ENCODE measurements around the gene PMEPA1.

PMEPA1 gene

DNA sequence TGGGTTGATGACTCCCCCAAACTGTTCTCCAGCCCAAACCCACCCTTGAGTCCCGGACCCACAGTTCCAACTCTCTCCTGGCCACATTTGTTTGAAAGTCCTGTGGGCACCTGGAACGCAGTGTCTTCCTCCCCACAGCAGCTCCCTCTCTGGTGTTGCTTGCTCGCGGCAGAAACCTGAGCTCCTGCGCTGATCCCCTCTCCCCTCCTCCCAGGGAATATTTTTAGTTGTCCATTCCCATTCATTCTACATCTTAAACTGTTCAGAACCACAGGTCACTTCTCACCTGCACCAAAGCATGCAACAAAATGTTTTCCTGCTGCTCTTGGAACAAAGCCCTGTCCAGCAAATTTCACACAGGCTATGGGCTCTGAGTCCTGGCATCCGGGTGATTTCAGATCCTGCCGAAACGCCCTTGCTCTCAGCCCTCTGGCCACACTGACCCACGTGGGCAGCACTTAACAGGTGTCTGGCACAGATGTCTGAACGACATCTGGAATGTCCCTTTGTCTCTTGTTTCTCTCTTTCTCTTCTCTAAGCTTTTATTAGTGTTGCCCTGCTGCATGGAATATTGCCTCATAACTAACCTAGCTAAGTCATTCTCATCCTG lies 27.0 kb upstream of the PMEPA1 start:
- DNase-seq (ENCODE audit: low read depth) = no peak

DNA sequence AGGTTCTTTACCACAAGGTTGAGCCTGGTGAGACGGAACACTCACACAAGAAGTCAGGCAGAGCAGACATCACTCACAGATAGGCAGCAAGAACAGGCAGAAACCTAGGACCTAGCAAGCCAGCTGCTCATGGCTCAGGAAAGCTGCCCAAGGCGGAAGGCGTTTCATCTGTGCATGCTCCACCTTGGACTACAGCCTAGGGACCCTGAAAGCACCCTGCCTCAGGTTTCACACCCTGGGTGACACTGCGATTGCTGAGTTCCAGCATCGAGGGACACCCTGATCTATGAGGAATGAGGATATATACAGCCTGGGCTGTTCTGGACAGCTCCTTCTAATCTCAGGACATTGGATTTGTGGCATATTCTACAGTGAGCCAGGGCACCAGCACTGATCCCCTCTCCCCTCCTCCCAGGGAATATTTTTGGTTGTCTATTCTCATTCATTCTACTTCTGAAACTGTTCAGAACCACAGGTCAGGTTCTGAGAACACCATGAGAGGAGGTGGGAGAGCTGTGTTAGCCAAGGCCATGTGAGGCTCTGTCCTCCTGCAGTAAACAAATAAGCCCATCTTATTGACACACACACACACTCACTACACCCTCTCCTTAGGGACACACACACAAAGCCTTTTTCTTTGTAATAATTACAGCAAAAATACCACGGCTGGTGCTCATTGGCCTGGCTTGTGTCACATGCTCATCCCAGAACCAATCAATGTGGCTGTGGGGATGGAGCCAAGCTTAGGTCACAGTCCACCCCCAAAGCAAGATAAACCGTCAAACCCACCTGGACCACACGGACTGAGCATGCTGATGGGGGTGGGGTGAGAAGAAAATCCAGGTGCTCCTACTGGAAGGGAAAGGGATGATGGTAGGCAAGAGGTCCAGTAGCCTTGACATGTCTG lies 26.3 kb upstream of the PMEPA1 start:
- no peak for DNase-seq (ENCODE audit: low read depth)

DNA sequence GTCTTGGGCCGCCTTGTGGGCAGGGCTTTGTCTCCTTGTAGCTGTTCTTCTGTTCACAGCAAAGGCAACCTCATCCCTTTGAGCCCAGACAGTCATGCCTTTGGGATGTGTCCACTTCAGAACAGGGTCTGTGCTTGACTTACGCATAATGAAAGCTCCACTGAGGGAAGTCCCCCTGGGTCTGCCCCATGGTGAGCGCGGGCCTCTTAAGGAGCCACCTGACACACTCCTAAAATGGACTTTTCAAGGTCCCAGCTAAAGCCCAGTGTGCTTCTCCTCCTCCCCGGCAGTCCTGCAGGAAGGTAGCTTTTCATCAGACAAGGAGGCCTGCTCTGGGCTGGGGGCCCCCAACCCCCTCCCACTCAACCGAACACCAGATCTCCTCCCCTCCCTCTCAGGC lies 24.9 kb upstream of the PMEPA1 start:
- DNase-seq (ENCODE audit: low read depth) = no peak

DNA sequence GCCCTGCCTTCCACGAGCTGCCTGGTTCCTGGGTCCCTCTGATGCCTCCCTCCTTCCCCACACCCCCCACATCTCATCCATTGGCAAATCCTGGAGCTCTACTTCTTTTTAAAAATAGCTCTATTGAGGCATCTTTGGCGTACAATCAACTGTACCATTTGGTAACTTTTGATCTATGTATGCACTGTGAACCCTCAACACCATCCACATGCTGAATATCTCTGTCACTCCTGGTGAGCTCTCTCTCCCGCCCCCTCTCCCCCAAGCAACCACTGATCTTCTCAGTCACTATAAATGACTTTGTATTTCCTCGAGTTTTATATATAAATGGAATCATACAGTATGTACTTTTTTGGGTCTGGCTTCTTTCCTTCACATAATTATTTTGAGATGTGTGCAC lies 22.4 kb upstream of the PMEPA1 start:
- no peak for DNase-seq (ENCODE audit: low read depth)

DNA sequence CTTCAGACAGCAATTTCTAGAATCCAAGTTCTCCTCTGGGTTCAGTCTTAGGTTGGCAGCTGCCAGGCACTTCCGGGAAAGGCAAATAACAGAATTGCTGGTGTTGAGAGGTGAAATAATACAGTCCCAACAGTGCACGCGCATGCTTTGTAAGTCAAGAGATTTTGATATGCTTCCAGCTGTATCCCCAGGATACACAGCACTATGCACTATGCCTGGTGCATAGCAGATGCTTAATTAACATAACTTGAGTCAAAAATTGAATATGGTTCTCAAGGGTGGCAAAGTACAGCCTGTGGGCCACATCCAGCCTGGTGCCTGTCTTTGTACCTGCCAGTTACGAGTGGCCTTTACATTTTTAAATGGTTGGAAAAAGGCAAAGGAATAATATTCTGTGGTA lies 18.9 kb upstream of the PMEPA1 start:
- no peak for DNase-seq (ENCODE audit: low read depth)

DNA sequence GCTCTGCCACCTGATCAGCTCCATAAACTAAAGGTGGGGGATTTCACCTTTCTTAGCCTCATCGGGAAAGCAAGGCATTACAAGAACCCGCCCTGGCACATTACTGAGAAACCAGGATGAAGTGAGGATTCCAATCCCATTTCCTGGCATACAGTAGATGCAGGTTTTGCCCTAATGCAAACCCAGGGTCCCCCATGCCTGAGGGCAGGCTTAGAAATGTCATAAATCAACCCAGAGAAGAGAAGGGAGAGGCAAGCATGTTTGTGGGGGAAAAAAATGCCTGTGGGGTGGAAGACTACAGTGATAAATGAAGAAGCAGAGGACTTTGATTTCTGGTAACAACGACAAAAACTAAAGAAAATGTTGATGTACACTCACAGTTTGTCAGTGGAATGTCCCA lies 18.0 kb upstream of the PMEPA1 start:
- DNase-seq (ENCODE audit: low read depth) = no peak

DNA sequence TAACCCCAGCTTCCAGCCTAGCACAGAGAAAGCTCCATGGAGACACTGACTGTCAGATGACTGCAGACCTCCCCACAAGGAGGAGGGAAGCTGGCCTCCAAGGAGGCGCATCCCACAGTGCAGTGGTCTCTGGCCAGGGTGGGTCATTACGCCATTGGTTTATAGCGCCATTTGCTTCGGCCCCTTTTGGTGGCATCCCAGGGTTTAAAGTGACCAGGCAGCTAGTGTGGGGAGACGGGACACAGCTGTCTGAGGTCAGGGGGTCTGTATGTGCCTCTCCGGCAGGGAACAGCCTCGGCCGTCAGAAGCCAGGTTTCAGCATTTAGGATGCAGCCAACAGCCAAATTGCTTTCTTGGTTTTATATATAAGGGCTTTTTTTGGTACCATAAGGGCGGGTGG lies 15.8 kb upstream of the PMEPA1 start:
- DNase-seq (ENCODE audit: low read depth) = no peak

DNA sequence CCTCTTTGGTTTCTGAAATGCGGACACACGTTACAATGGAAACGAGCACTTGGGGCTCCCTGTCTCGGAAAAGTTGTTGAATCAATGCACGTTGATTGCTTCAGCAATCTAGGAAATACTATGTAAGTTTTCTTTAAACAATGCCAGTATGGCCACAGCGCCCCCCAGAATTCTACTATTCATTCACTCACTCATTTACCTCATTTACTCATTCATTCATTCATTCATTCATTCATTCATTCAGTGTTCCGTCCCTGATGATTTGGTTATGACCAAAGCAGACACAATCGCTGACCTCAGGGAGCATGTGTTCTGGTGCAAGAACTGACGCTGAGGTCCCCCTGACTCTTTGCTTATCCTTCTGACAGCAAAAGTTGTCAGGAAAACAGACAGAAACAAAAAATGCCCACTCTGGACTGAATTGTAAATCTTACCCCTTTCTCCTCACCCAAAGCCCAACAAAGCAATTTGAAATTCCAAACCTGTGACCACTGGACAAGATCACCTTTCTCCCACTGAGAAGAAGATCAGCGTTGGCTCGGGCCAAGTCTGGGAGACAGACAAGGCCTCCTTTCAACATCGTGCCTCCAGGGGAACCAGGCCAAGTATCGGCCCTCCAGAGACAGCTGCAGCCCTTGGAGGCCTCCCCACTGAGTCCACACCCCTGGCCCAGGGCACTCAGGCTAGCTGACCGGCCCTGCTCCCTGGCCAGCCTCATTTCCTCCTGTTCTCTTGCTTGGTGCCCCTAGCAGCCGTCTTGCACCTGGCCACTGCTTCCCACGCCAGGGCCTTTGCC lies 15.0 kb upstream of the PMEPA1 start:
- no peak for DNase-seq (ENCODE audit: low read depth)

DNA sequence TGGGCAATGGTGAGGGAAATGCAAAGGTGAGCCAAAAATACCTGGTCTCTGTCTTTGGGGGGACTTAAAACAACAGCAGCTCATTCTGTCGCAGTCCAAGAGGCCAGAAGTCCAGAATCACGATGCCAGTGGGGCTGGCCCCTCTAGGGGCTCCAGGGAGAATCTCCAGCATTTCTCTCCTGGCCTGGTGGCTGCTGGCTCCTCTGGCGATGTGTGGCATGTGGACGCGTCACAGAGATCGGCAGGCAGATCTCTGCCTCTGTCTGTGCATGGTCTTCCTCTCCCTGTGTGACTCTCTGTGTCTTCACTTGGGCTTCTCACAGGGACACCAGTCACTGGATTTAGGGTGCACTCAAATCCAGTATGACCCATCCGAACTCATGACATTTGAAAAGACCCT lies 14.0 kb upstream of the PMEPA1 start:
- no peak for DNase-seq (ENCODE audit: low read depth)

DNA sequence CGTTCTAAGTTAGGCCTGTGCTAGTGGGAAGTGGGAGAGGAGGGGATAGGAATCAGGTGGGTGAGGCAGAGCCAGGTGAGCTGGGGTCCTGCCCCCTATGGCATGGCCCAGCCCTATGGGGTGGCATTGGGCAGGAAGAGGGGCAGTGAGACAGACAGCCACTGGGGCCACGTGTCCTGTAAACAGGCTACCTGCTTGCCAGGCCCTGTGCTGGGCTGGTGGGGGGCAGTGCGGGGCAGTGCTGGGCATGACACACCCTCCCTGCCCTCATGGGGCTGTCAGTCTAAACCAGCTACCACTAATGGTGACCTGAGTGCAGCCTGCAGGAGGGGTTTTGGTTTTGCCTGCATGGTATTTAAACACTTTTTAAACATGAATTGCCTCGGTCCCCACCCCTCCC lies 10.1 kb upstream of the PMEPA1 start:
- no peak for DNase-seq (ENCODE audit: low read depth)

DNA sequence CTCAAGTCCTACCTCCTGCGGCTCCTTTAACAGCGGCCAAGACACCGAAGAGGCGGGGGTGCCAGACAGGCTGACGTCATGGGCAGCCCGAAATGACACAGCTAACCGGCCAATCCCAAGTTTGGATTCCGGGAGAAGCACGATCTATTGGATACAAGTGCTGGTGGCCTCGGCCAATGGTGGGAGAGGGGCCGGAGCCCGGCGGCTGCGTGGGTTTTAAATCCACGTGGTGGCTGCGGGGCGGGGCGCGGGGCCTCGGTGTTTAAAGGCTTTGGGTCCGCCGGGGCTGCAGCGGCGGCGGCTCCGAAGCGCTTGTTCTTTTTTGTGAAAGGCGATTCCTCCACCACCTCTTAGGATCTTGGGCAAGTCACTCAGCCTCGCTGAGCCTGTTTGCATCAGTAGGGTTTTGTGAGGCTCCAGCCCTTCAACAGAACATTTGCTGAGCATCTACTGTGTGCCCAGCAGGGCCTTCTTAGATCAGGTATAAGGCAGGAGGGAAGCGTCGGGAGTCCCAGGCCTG lies 8.7 kb upstream of the PMEPA1 start:
- DNase-seq (ENCODE audit: low read depth) = peak; percentile 98

DNA sequence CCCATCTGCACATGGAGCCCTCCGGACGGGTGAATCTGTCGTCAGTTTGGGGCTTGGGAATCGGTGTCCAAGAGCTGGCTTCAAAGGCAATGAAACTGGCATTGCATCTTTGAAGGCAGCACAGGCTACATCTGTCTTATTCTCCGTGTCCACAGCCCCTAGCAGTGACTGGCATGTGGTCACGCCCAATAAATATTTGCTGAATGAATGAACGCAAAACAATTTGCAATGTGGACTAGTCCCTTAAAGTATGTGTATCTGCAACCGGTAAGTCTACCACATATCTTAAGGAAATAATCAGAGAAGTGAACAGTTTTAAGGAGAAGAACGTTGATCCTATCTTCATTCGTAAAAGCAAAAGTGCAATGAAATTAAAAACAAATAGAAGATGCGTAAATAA lies 8.0 kb upstream of the PMEPA1 start:
- DNase-seq (ENCODE audit: low read depth) = peak; percentile 74

DNA sequence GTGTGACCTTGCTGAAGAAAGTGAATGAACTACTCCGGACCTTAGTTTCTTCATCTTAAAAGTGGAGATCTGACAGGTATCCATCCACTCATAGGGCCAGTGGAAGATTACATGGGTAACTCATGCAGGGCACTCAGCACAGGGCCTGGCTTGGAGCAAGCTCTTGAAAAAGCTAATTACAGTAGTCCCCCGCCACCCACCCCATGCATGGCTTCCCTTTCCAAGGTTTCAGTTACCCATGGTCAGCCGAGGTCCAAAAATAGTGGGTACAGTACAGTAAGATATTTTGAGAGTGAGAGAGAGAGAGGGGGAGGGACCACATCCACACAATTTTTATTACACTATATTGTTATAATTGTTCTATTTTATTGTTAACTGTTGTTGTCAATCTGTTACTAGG lies 7.1 kb upstream of the PMEPA1 start:
- no peak for DNase-seq (ENCODE audit: low read depth)

DNA sequence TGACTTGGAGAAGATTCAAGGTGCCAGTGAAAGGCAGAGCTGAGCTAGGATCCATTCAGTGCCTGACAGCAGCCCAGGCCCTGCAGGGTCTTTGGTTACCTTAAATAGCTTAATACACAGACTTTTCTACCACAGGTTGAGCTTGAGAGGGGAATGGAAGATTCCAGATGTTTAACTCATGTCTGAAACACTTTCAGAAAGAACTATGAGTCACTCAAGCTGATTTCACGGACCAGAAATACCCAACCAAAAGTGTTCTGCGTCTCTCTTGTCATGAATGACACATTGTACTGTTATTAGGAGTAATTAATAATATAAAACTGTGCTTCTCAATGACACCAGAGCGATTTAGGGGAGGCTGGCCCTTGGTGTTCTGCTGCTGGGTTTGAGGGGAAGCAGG lies 6.4 kb upstream of the PMEPA1 start:
- peak; percentile 79 for DNase-seq (ENCODE audit: low read depth)

DNA sequence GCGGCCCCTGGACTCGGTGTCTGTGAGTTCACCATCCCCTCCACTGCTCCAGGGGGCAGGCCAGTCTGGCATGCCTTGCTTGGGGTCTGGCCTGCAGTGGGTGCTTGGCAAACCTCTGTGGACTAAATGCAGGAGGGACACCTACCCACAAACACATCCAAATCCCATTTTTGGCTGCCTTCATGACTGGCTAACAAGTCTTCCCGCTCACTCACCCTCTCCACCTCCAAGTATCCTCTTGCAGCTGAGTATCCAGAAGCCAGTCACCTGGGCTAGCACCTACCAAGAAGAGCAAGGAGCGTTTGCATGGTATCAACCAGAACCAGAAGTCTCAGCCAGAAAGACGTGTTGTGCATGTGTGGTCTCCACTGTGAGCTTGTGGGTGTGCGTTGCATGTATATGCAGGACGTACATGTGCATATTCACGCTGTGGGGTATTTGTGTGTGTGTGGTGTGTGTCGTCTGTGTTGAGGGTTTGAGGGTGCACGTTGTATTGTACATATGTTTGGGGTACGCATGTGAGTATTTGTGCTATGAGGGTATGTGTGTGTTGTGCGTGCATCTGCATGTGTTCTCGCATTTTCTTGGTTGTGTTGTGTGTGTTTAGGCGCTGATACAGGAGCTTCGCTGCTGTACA lies 5.6 kb upstream of the PMEPA1 start:
- no peak for DNase-seq (ENCODE audit: low read depth)

DNA sequence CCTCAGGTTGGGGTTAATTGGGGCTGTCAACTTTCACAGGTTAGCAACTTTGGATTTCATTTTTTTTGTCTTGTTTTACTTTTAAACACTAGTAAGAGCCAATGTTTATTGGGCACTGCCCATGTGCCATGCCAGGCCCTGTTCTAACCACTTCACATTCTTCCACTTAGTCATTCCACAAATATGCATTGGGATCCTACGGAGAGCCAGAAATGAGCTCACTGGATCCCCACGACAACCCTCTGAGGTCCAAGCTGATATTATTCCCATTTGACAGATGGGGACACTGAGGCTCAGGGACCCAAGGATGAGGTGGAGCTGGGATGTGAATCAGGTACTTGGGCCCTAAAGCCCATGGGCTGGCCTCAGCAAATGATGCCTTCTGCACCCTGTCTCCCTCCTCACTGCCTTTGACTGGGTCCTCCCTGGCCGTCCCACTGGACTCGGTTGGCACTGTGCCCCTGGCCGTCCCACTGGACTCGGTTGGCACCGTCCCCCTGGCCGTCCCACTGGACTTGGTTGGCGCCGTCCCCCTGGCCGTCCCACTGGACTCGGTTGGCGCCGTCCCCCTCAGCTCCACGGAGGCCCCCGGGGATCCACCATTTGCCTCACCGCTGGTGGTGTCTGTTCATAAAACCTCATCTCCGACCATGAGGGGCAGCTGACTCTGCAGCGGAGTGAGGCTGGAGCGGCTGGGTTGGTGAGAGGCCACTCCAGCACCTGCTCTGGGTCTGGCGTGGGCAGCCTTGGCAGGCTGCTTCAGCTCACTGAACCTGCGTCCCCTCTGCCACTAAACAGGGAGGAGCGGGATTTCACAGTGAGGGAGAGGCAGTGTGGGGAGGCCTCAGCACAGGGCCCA lies 4.8 kb upstream of the PMEPA1 start:
- DNase-seq (ENCODE audit: low read depth) = peak; percentile 83

DNA sequence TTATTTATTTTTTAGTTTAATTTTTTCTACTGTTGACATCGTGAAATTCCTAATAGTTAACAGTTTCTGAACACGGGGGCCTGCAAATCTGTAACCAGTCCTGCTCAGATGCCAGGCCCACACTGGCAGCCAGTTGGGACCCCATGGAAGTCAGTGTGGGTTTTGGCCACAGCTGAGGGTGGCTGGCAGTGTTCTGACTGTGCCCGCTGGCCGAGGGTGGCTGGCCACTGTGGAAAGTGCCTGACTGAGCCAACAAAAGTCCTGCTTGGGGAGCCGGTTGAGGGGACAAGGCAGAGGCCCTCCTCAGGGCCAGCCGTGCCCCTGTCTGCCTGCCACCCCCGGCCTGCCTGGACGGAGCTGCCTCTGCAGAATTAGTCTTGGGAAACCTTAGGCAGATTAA lies 4.1 kb upstream of the PMEPA1 start:
- no peak for DNase-seq (ENCODE audit: low read depth)

DNA sequence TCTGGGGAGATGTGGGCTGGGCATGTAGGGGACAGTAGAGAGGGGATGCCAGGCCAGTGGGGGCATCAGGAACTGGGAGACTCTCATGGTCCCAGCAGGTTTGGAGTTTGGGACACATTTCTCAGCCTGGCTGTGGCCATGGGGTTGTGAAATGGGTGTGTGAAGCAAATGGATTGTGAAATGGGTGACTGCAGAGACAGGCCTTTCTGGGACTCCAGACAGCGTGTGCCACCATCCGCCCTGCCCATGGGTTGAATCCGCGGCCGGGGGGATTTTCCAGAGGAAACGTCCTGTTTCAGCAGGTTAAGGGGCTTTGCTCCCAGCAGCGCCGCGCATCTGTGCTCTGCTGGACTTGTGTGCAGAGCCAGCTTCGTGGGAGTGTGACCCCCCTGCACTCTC lies 3.7 kb upstream of the PMEPA1 start:
- peak; percentile 15 for DNase-seq (ENCODE audit: low read depth)

DNA sequence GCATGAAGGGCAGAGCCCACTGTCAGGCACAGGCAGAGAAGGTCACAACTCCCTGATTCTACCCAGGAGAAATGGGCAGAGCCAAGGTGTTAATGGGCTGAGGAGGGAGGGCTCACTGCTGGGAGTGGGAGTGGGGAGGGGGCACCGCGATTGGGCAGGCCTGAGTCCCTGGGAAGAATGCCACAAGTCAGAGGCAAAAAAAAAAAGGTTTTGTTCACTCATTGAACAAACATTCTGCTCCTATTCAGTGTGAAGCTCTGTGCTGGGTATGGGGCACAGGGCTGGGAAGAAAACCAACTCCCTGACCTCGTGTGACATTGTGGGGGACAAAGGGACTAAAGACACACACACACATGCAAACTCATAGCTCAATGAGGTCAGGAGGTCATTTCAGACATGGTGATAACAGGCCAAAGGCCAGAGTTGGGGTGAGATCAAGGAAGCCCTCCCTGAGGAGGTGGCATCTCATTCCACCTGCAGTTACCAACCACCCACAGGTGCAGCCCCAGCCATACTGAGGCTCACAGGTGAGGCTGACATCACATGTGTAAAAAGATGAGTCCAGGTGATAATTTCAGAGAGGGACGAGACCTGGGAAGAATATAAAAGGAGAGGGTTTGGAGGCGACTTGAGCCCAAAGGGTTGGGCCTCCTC lies 3.2 kb upstream of the PMEPA1 start:
- no peak for DNase-seq (ENCODE audit: low read depth)

DNA sequence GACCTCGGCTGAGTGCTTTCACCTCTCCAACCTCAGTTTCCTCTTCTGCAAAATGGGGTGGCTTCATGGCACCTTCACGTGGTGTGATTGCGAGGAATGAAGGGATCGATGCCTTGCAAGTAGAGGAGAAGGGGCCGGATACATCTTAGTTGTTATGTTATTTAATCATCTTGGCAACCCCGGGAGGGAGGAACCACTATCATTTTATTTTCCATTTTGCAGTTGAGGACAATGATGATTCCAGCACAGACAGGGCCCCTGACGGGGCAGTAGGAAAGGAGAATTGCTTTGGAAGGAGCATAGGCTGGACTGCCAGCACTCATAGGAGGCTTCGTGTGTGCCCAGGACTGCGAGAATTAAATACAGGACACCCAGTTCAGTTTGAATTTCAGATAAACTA lies 2.5 kb upstream of the PMEPA1 start:
- no peak for DNase-seq (ENCODE audit: low read depth)

DNA sequence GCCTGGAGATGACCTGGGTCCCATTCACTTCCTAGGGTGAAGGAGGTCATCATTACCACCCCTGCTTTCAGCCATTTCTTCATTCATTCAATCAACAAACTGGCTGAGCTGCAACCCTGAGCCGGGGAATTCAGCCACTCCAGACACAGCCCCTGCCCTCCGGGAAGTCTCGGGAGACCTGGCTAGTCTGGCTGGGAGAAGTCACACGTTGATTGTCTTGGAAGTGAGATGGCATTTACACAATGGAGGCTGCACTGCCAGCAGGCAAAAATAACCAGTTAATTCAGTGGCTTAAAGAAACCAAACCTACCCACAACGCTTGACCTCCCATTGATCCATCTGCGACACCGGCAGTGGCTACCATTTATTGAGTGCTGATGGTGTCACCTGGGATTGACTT lies 2.0 kb upstream of the PMEPA1 start:
- DNase-seq (ENCODE audit: low read depth) = no peak

Data from EH (cell line).